SH-SY5Y (cell line): ENCODE measurements around the gene C1QTNF5.

Source experiments
- GATA2 ChIP-seq: IDR thresholded peaks from 2 replicates; pipeline ENCODE4 v1.6.1; 2011; ENCODE audit warnings: mild to moderate bottlenecking, low read depth, low read length
- GATA3 ChIP-seq: IDR thresholded peaks from 2 replicates; pipeline ENCODE4 v1.6.1; 2011; ENCODE audit warnings: low read depth, mild to moderate bottlenecking, low read length, moderate library complexity

GRCh38 chr11:119369132-119369925 lies 28.6 kb upstream of the C1QTNF5 start:
- TF ChIP-seq GATA2 (no peak), GATA3 (no peak)
